Panc1 (cell line): ENCODE measurements around the gene PARP9.

Experiments
- POLR2AphosphoS5 ChIP-seq: IDR thresholded peaks from 2 replicates; pipeline ENCODE4 v1.6.1; 2012; ENCODE audit warnings: mild to moderate bottlenecking, low read depth, low read length, moderate library complexity
- SIN3A ChIP-seq: IDR thresholded peaks from 2 replicates; pipeline ENCODE4 v1.6.1; 2012; ENCODE audit warnings: low read depth, mild to moderate bottlenecking, low read length, moderate library complexity, borderline replicate concordance; ENCODE audit not compliant: insufficient read depth
- TF ChIP-seq, protein P1 (sequence below): fragments of 450-650 bp; IDR thresholded peaks from 2 replicates; pipeline ENCODE4 v1.5.1; 2017; ENCODE audit warnings: mild to moderate bottlenecking
- TF ChIP-seq, protein P2 (sequence below), 2 experiments: IDR thresholded peaks; 2 replicates each; pipeline ENCODE4 v1.6.1; 2011 to 2012; ENCODE audit warnings: low read depth in 2 of 2, control low read depth in 1 of 2, low read length in 1 of 2, mild to moderate bottlenecking in 1 of 2, moderate library complexity in 1 of 2; ENCODE audit not compliant: insufficient read depth in 1 of 2

GRCh38 chr3:122560680-122561079 lies 3.4 kb downstream of the PARP9 start:
- TF ChIP-seq, protein P1, sequence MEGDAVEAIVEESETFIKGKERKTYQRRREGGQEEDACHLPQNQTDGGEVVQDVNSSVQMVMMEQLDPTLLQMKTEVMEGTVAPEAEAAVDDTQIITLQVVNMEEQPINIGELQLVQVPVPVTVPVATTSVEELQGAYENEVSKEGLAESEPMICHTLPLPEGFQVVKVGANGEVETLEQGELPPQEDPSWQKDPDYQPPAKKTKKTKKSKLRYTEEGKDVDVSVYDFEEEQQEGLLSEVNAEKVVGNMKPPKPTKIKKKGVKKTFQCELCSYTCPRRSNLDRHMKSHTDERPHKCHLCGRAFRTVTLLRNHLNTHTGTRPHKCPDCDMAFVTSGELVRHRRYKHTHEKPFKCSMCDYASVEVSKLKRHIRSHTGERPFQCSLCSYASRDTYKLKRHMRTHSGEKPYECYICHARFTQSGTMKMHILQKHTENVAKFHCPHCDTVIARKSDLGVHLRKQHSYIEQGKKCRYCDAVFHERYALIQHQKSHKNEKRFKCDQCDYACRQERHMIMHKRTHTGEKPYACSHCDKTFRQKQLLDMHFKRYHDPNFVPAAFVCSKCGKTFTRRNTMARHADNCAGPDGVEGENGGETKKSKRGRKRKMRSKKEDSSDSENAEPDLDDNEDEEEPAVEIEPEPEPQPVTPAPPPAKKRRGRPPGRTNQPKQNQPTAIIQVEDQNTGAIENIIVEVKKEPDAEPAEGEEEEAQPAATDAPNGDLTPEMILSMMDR, result peak; percentile 80
- TF ChIP-seq POLR2AphosphoS5 (no peak), SIN3A (no peak)
- TF ChIP-seq, protein P2, sequence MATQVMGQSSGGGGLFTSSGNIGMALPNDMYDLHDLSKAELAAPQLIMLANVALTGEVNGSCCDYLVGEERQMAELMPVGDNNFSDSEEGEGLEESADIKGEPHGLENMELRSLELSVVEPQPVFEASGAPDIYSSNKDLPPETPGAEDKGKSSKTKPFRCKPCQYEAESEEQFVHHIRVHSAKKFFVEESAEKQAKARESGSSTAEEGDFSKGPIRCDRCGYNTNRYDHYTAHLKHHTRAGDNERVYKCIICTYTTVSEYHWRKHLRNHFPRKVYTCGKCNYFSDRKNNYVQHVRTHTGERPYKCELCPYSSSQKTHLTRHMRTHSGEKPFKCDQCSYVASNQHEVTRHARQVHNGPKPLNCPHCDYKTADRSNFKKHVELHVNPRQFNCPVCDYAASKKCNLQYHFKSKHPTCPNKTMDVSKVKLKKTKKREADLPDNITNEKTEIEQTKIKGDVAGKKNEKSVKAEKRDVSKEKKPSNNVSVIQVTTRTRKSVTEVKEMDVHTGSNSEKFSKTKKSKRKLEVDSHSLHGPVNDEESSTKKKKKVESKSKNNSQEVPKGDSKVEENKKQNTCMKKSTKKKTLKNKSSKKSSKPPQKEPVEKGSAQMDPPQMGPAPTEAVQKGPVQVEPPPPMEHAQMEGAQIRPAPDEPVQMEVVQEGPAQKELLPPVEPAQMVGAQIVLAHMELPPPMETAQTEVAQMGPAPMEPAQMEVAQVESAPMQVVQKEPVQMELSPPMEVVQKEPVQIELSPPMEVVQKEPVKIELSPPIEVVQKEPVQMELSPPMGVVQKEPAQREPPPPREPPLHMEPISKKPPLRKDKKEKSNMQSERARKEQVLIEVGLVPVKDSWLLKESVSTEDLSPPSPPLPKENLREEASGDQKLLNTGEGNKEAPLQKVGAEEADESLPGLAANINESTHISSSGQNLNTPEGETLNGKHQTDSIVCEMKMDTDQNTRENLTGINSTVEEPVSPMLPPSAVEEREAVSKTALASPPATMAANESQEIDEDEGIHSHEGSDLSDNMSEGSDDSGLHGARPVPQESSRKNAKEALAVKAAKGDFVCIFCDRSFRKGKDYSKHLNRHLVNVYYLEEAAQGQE (IDR thresholded peaks at IDR 0.05; ENCODE audit: insufficient read depth in 1 of 2, low read depth in 2 of 2, low read length in 1 of 2), result no peak
